ENCODE measurements around the gene SYNDIG1.

- no peak for TF ChIP-seq POLR2A (IDR thresholded peaks at IDR 0.05)
- TF ChIP-seq, protein P1, sequence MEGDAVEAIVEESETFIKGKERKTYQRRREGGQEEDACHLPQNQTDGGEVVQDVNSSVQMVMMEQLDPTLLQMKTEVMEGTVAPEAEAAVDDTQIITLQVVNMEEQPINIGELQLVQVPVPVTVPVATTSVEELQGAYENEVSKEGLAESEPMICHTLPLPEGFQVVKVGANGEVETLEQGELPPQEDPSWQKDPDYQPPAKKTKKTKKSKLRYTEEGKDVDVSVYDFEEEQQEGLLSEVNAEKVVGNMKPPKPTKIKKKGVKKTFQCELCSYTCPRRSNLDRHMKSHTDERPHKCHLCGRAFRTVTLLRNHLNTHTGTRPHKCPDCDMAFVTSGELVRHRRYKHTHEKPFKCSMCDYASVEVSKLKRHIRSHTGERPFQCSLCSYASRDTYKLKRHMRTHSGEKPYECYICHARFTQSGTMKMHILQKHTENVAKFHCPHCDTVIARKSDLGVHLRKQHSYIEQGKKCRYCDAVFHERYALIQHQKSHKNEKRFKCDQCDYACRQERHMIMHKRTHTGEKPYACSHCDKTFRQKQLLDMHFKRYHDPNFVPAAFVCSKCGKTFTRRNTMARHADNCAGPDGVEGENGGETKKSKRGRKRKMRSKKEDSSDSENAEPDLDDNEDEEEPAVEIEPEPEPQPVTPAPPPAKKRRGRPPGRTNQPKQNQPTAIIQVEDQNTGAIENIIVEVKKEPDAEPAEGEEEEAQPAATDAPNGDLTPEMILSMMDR (IDR thresholded peaks at IDR 0.05), result no peak
Measured at GRCh38 chr20:24485981-24486380, 16.6 kb downstream of the SYNDIG1 start.

All from body of pancreas (tissue), 4 donors.